Measurements from ENCODE around the gene MGST3.

DNA sequence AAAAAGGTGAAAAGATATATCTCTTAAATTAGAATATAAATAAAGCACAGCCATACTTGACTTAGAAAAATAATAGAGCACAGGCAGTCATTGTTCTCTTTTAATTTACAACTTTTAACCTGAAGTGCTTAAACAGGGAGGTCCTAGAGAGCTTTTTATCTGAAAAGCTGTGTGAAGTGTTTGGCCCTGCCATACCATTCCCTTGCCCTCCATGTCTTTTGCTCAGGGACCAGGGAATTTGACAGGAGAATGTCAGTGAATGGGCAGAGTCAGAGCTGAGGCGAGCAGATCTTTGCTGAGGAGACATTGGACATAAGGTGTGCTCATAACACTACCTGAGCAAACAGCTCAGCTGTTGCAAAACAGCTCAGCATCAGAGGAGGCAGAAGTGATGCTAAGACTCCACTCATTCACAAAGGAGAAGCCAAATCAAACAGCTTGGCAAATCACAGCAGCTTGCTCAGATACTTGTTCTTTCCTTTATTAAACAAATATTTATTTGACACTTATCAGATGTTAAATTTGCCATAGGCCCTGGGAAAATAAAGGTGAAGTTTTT is 14.9 kb upstream of the MGST3 start:
- TF ChIP-seq POLR2A (IDR thresholded peaks at IDR 0.05) (no peak), EP300 (IDR thresholded peaks at IDR 0.05) (no peak), POLR2AphosphoS5 (IDR thresholded peaks at IDR 0.05) (no peak)

Data from suprapubic skin (tissue), 4 donors.